Raji (cell line): ENCODE results near the gene SH3RF3.

Source experiments
- POLR2A ChIP-seq: IDR thresholded peaks from 2 replicates; pipeline ENCODE4 v1.6.1; 2011; ENCODE audit warnings: low read depth, low read length, control low read depth; ENCODE audit not compliant: insufficient read depth

The SH3RF3 gene

DNA sequence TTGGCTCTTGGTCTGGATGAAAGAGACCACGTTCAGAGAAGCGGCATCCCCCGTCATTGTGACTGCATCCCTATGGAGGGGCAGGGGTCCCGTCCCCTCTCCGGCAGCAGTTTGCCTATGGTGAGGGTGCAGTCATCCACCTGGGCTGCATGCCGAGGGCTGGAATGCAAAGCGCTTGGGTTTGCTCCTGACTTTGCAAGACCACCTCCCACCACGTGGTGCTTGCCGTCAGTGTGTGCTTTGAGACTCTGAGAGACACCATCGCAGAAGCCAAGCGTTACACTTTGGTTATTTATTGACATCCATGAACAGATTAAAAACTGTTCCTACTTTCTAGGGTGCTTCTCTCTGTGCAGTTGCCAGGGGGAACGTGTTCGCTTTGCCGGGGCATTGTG is 59.5 kb downstream of the SH3RF3 start:
- no peak for TF ChIP-seq POLR2A

GRCh38 chr2:109188898-109189297 is 59.9 kb downstream of the SH3RF3 start:
- no peak for TF ChIP-seq POLR2A

DNA sequence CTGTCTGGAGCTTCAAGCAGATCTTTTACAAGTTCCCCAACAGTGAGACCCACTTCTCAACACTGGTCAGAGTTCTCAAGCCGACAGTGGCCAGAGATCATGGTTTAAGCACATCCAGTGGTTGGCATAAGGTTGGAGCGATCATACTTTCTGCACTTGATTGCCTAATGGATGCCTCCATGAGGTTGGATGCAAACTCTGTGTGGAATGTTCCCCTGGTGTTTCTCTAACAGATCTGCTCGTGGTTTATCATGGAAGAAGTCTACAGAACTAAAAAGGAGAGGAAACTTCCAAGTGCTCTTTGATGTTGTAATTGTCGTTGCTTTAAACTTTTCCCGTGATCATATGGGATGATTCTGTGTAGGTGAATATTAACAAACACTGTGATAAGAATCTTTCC is 60.7 kb downstream of the SH3RF3 start:
- TF ChIP-seq POLR2A, result no peak

DNA sequence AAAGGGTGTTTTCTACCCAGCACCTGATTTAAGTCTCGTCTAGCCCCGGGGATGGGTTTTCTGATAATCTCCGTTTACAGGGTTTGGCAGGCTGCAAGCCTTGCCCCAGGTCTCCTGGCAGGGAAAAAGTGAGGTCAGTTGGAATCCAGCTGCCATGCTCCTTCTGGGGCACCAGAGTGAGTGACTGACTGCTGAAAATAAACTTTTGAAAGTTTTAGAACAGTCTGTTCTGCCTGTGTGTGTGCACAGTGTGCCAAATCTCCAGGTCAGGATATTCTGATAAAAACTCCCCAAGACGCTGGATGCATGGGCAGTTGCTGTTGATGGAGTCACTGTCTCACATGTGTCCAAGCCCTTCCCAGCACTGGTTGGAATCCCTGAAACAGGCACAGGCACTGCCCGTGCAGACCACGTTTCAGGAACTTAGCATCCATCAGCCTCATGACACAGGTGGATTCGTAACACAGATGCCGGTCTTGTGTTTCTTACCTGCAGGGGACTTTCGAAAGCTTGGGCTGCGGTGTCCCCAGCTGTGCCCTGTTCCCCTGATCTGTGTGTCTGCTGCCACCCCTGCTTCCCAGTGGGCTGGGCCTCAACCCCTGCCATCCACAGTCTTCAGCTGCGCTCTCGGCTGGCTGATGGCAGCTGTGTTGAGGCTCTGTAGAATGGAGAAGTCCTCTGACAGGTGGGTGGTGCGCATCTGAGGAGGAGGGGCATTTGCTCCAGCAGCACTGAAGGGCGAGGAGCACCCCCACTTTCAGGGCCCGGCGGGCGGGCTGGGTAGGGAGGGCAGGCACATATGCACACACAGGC is 65.0 kb downstream of the SH3RF3 start:
- no peak for TF ChIP-seq POLR2A

DNA sequence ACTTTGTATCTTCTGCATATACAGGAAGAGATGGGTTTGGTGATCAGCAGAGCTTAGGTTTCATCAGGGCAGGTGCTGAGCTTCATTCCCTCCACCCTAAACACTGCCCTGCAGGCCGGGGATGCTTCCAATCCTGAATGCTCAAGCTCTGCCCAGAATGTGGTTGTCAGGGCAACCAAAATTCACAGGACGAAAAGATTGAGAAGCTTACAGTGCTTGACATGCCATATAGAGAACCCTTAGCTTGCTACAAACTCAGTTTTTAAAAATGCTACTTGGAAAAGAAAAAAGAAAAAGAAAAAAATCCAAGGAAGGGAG is 65.6 kb downstream of the SH3RF3 start:
- TF ChIP-seq POLR2A, result no peak

GRCh38 chr2:109195193-109196045 is 66.4 kb downstream of the SH3RF3 start:
- TF ChIP-seq POLR2A, result no peak

GRCh38 chr2:109196081-109196875 is 67.3 kb downstream of the SH3RF3 start:
- no peak for TF ChIP-seq POLR2A

DNA sequence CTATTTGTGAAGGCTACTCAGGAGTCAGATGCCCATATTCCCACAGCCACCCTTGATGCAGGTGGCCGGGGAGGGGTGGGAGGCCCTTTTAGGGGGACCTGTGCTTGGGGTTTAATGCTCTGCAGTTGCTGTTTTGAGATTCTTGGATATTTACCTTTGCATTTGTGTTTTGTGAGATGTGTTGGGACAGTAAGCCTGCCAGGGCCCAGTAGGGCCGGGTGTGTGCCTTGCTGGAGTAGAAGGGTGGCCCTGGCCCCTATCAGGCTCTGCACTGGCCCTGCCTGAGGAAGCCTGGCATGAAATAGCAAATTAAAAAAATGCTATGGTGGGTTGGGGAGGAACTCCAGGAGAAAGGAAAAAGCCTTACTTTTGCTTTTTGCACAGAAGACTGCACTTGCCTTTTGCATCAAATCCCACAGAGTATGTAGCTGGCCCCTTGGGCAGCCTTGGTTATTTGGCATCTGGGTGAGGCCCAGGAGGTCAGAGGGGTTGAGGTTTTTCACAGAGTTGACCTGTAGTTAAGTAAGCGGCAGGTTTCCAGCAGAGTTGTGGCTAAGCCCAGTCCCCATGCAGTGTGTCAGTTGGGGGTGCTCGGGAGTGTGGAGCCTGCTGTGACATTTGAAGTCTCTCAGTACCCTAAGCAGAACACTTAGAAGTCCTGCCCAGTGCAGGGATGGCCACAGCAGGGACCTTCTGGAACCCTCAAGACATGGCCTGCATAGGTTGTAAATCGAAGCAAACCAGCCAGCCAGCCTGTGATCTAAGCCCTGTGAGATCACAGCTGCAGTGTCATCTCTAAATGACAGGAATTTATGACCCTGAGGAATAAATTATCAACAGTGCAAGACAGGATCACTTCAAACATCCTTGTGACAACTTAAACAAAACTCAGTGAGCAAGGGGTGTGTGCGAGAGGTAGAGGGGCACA is 68.8 kb downstream of the SH3RF3 start:
- no peak for TF ChIP-seq POLR2A

- no peak for TF ChIP-seq POLR2A
These were observed 70.8 kb downstream of the SH3RF3 start for GRCh38 chr2:109199790-109200189.

DNA sequence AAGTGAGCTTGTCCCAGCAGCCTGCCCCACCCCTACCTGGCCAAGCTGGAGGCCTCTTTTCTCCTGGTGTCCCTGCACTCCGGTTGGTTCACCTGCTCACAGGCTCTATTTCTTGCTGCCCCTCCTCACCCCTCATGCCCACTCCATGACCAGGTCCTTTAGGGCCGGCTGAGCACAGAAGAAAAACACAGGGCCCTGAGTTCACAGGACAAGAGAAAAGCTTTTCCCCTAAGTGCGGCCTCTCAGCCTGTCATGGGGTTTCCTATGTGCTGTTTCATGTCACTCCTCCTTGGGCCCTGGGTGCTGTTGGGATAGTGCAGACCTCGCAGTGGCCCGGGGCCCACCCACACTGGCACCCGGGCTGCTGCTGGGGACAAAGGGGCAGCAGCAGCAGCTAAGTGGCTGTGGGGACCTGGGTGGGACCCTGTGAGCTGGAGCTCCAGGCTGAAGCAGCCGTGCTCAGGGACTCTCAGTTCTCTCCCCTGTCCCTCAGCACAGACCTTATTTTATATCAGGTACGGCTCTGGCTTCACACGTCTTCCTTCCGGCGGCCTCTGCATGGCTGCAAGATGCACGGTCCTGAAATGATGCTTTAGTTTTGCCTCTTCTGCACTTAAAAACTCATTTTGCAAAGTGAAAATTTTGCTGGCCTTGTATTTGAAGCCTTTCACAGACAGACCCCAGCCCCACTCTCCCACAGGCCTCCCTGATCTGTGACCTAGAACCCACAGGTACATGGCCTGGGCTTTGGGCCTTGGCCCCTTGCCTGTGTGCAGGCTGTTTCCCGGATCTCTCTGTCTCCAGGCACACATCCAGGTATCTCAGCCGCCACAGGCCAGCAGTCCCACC is 71.8 kb downstream of the SH3RF3 start:
- TF ChIP-seq POLR2A, result no peak

- TF ChIP-seq POLR2A, result no peak
These were observed 72.7 kb downstream of the SH3RF3 start for GRCh38 chr2:109201465-109202327.

DNA sequence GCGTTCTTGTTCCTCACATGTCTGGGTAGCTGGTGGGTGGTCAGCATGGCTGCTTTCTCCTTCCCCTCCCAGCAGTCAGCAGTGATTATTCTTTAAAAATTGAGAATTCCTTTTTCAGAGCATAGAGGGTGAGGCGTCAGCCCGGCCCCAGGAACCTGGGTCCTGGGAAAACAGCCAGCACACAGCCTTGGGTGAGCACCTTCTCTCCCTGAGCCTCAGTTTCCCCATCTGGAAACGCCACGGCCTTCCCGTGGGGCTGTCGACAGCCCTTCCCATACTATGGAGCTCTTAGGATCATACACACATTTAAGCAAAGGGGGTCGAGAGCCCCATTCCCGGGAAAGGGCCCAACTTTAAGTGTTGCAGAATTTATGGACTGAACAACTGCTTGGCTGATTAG is 73.5 kb downstream of the SH3RF3 start:
- TF ChIP-seq POLR2A, result no peak
